Measurements from ENCODE around the gene OR51B4. TPM values are rescaled to one million over a fixed set of nuclear protein-coding genes. Genes with fewer than 3 reads are reported as not detected.

Gene OR51B4
- polyA plus RNA-seq, 1 of the 3 experiments (the other 2 are of a cell fraction) = 0.07 TPM

GRCh38 chr11:5291207-5291838, 10.4 kb downstream of the OR51B4 start (continued):
- TF ChIP-seq EP300 (IDR thresholded peaks at IDR 0.05; ENCODE audit: borderline replicate concordance in 1 of 2, low read depth in 1 of 2, low read length in 1 of 2) (no peak), TCF12 (IDR thresholded peaks at IDR 0.05) (no peak)

- no peaks in the 10 kb centered on the region for H3K9me3 ChIP-seq
- no peak for TF ChIP-seq CTCF (IDR thresholded peaks at IDR 0.05)
- no peak for TF ChIP-seq CHD2 (IDR thresholded peaks at IDR 0.05; ENCODE audit: low read length, partially characterized antibody)
- no peaks in the 10 kb centered on the region for H3F3A ChIP-seq (replicated peaks; ENCODE audit: insufficient read depth)
- no peak overlapping the region for H3K27ac ChIP-seq (ENCODE audit: low read depth in 2 of 2, low read length in 1 of 2)
- DNase-seq = no peak
- no peaks in the 10 kb centered on the region for H3K9me2 ChIP-seq
- no peaks in the 10 kb centered on the region for H3K27me3 ChIP-seq (ENCODE audit: insufficient read depth)
- H2AFZ ChIP-seq (ENCODE audit: low read depth) = no peak overlapping the region
- no peak overlapping the region for H3K4me3 ChIP-seq (ENCODE audit: low read depth in 2 of 2, low read length in 1 of 2)
- H3K4me2 ChIP-seq = no peak overlapping the region
- no peaks in the 10 kb centered on the region for H3K36me3 ChIP-seq (replicated peaks in 1 of 2; ENCODE audit: control insufficient read depth in 1 of 2, insufficient read depth in 2 of 2, low read length in 1 of 2)
- H3K79me2 ChIP-seq (ENCODE audit: insufficient read depth) = no peaks in the 10 kb centered on the region
- H4K20me1 ChIP-seq (ENCODE audit: insufficient read depth) = no peaks in the 10 kb centered on the region
- no peaks in the 10 kb centered on the region for H3K4me1 ChIP-seq (ENCODE audit: control insufficient read depth in 1 of 2, insufficient read depth in 2 of 2, low read depth in 1 of 2, low read length in 1 of 2)
- POLR2A ChIA-PET = no interaction called here
- 15% methylated on average over 1 of the region's 1 CpG for WGBS (ENCODE audit: low lambda C conversion rate)
- CTCF ChIA-PET = no interaction called here
- H3K9ac ChIP-seq = no peak overlapping the region
Measured at GRCh38 chr11:5290106-5290505, 11.6 kb downstream of the OR51B4 start.

GRCh38 chr11:5289696-5290095, 12.1 kb downstream of the OR51B4 start:
- no peak overlapping the region for H3K4me2 ChIP-seq

More at GRCh38 chr11:5289696-5290095, 12.1 kb downstream of the OR51B4 start:
- ChIA-PET CTCF (no interaction called here), POLR2A (no interaction called here)
- Histone ChIP-seq H2AFZ (ENCODE audit: low read depth) (no peak overlapping the region), H3K36me3 (replicated peaks in 1 of 2; ENCODE audit: control insufficient read depth in 1 of 2, insufficient read depth in 2 of 2, low read length in 1 of 2) (no peaks in the 10 kb centered on the region), H3K9me2 (no peaks in the 10 kb centered on the region), H3K79me2 (ENCODE audit: insufficient read depth) (no peaks in the 10 kb centered on the region), H3K27me3 (ENCODE audit: insufficient read depth) (no peaks in the 10 kb centered on the region), H3F3A (replicated peaks; ENCODE audit: insufficient read depth) (no peaks in the 10 kb centered on the region), H3K27ac (ENCODE audit: low read depth in 2 of 2, low read length in 1 of 2) (no peak overlapping the region), H3K9me3 (no peaks in the 10 kb centered on the region), H3K4me3 (ENCODE audit: low read depth in 2 of 2, low read length in 1 of 2) (no peak overlapping the region), H4K20me1 (ENCODE audit: insufficient read depth) (no peaks in the 10 kb centered on the region), H3K9ac (no peak overlapping the region), H3K4me1 (ENCODE audit: control insufficient read depth in 1 of 2, insufficient read depth in 2 of 2, low read depth in 1 of 2, low read length in 1 of 2) (no peaks in the 10 kb centered on the region)
- DNase-seq = no peak
- TF ChIP-seq SMC3 (IDR thresholded peaks at IDR 0.05; ENCODE audit: low read depth, low read length) (no peak), ELF1 (IDR thresholded peaks at IDR 0.05) (no peak), USF1 (IDR thresholded peaks at IDR 0.05; ENCODE audit: borderline replicate concordance, low read depth) (no peak), CTCF (IDR thresholded peaks at IDR 0.05) (no peak), EP300 (IDR thresholded peaks at IDR 0.05; ENCODE audit: borderline replicate concordance in 1 of 2, low read depth in 1 of 2, low read length in 1 of 2) (no peak), GATA2 (CRISPR knock-in tag; IDR thresholded peaks at IDR 0.05) (no peak), JUND (IDR thresholded peaks at IDR 0.05) (no peak), YY1 (IDR thresholded peaks at IDR 0.05; ENCODE audit: low read depth) (no peak), NFIC (IDR thresholded peaks at IDR 0.05; ENCODE audit: borderline replicate concordance) (no peak), IRF3 (IDR thresholded peaks at IDR 0.05; ENCODE audit: low read depth, low read length) (no peak), MAX (IDR thresholded peaks at IDR 0.05; ENCODE audit: low read depth) (no peak), USF2 (IDR thresholded peaks at IDR 0.05; ENCODE audit: borderline replicate concordance, low read depth, low read length) (no peak), RFX5 (IDR thresholded peaks at IDR 0.05; ENCODE audit: low read length) (no peak), ZBTB33 (IDR thresholded peaks at IDR 0.05; ENCODE audit: borderline replicate concordance, low read depth) (no peak)
